ENCODE data around the gene RAPGEF2. TPM values are rescaled to one million over a fixed set of nuclear protein-coding genes. Genes with fewer than 3 reads are reported as not detected.

RAPGEF2 gene, protein sequence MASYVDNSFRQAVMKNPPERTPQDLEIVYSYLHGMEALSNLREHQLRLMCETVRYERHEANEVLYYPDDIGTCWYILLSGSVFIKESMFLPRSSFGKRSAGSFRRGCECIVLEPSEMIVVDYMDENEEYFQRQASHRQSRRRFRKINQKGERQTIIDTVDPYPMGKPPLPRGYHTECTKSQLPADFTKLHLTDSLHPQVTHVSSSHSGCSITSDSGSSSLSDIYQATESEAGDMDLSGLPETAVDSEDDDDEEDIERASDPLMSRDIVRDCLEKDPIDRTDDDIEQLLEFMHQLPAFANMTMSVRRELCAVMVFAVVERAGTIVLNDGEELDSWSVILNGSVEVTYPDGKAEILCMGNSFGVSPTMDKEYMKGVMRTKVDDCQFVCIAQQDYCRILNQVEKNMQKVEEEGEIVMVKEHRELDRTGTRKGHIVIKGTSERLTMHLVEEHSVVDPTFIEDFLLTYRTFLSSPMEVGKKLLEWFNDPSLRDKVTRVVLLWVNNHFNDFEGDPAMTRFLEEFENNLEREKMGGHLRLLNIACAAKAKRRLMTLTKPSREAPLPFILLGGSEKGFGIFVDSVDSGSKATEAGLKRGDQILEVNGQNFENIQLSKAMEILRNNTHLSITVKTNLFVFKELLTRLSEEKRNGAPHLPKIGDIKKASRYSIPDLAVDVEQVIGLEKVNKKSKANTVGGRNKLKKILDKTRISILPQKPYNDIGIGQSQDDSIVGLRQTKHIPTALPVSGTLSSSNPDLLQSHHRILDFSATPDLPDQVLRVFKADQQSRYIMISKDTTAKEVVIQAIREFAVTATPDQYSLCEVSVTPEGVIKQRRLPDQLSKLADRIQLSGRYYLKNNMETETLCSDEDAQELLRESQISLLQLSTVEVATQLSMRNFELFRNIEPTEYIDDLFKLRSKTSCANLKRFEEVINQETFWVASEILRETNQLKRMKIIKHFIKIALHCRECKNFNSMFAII (N-terminal part only)
- polyA plus RNA-seq (18.6 to 23.8 TPM (median 22.8 TPM) in 3 replicates), polyA minus RNA-seq (30.6 to 86.2 TPM (median 46.8 TPM) in 3 replicates)
- 52.7 TPM for polyA plus RNA-seq (2011; ENCODE audit: low read depth)
- polyA plus RNA-seq (2011; cell fraction: cytosol; rRNA removed): 9.4 and 16.3 TPM in 2 replicates
- polyA plus RNA-seq (2011; cell fraction: nucleus; rRNA removed): 36.1 and 47.5 TPM in 2 replicates
- 12.9 and 13.8 TPM in 2 replicates for polyA plus RNA-seq (2012; ENCODE audit: low replicate concordance)
- 19.4 TPM for polyA minus RNA-seq (2011; cell fraction: cytosol; rRNA and poly(A)+ RNA removed)
- 57.0 and 99.4 TPM in 2 replicates for polyA minus RNA-seq (2011; cell fraction: nucleus; rRNA and poly(A)+ RNA removed)

DNA sequence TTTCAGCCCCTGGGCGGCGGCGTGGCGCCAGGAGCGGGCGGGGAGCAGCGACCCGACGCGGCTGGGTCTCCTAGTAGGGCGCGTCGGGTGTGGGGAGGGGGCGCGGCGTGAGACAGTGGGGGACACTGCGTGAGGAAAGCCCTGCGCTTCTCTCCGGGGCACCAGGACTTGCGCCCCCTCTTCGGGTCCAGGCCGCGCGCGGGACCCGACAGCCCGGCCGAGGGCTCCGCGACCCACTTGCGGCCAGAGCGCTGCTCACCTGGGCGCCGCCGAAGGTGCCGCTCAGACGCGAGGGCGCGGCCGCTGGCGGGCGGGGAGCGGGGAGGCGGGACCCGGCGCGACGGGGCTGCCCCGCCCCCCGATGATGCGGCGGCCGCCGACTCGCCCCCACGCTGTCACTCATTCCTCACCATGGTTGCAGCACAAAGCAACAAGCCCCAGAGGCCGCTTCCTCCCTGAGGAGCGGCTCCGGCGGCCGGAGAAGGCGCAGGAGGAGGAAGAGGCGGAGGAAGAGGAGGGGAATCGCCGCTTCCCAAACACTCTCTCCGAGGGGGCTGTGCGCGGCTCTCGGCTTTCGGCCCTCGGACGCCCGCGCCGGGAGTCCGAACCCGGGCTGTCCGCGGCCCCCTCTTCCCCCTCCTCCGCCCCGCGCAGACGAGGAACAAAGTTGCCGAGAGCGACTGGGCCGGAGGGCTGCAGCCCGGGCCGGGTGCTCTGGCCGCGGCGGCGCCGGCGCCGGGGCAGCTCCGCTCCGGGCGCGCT, at the start of gene RAPGEF2:
TSS of gene RAPGEF2 (plus strand) at position 458 of the 762 bp plus-strand sequence. CDS start 1,084 bp downstream, outside the sequence.
- peak within 1 kb of the TSS; percentile 90 to 95 (median 93) for H3K4me3 ChIP-seq (ENCODE audit: control insufficient read depth in 2 of 3, extremely low read depth in 1 of 3, insufficient read depth in 2 of 3, low read depth in 1 of 3, low read length in 3 of 3)
- dilution Hi-C loops (cut with MboI; ENCODE audit: extremely low pct_ligation_motif_present, low sequenced_read_pairs): no loop called here
- no peak for TF ChIP-seq EZH2 (IDR thresholded peaks at IDR 0.05; ENCODE audit: low read length)
- TF ChIP-seq, protein P1, sequence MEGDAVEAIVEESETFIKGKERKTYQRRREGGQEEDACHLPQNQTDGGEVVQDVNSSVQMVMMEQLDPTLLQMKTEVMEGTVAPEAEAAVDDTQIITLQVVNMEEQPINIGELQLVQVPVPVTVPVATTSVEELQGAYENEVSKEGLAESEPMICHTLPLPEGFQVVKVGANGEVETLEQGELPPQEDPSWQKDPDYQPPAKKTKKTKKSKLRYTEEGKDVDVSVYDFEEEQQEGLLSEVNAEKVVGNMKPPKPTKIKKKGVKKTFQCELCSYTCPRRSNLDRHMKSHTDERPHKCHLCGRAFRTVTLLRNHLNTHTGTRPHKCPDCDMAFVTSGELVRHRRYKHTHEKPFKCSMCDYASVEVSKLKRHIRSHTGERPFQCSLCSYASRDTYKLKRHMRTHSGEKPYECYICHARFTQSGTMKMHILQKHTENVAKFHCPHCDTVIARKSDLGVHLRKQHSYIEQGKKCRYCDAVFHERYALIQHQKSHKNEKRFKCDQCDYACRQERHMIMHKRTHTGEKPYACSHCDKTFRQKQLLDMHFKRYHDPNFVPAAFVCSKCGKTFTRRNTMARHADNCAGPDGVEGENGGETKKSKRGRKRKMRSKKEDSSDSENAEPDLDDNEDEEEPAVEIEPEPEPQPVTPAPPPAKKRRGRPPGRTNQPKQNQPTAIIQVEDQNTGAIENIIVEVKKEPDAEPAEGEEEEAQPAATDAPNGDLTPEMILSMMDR (optimal IDR thresholded peaks at IDR 0.05 in 1 of 3, IDR thresholded peaks at IDR 0.05 in 1 of 3, conservative IDR thresholded peaks at IDR 0.05 in 1 of 3; ENCODE audit: extremely low read depth in 1 of 3, insufficient read depth in 2 of 3, low read length in 3 of 3): no peak
- no peaks in the 10 kb centered on the region for H3K9me1 ChIP-seq (ENCODE audit: control insufficient read depth, extremely low read depth, insufficient read depth, low read length)
- peak within 1 kb of the TSS; percentile 90 for H3K9ac ChIP-seq (ENCODE audit: control insufficient read depth, extremely low read depth, insufficient read depth, low read length)
- peak within 1 kb of the TSS; percentile 83 for H3K4me2 ChIP-seq (ENCODE audit: control insufficient read depth, extremely low read depth, insufficient read depth, low read depth, low read length)
- H3K9me3 ChIP-seq (ENCODE audit: control insufficient read depth, low read depth, low read length): no peaks in the 10 kb centered on the region
- H2AFZ ChIP-seq (ENCODE audit: control insufficient read depth, low read length): peak within 1 kb of the TSS; percentile 78
- H3K79me2 ChIP-seq (ENCODE audit: control insufficient read depth, insufficient read depth, low read length): peaks cover 35% of the 10 kb centered on the region
- peaks cover 4% of the 10 kb centered on the region for H4K20me1 ChIP-seq (ENCODE audit: control insufficient read depth, extremely low read depth, insufficient read depth, low read length)
- no peak for FAIRE-seq
- H3K27ac ChIP-seq (ENCODE audit: control insufficient read depth, insufficient read depth, low read length): peak within 1 kb of the TSS; percentile 79
- peak; percentile 40 for DNase-seq (ENCODE audit: low read depth, low spot score)
- no peaks in the 10 kb centered on the region for H3K27me3 ChIP-seq (ENCODE audit: control insufficient read depth, extremely low read depth, insufficient read depth, low read length)
- H3K4me1 ChIP-seq (ENCODE audit: control insufficient read depth, extremely low read depth, insufficient read depth, low read length): peaks cover 11% of the 10 kb centered on the region
- no peaks in the 10 kb centered on the region for H3K36me3 ChIP-seq (ENCODE audit: control insufficient read depth in 2 of 2, extremely low read depth in 1 of 2, insufficient read depth in 2 of 2, low read length in 2 of 2)

GRCh38 chr4:159055833-159056232, 47.0 kb upstream of the RAPGEF2 start:
- FAIRE-seq (no peak), DNase-seq (ENCODE audit: low read depth, low spot score) (no peak)
- Histone ChIP-seq H3K27me3 (ENCODE audit: control insufficient read depth, extremely low read depth, insufficient read depth, low read length) (peaks cover 3% of the 10 kb centered on the region), H4K20me1 (ENCODE audit: control insufficient read depth, extremely low read depth, insufficient read depth, low read length) (no peaks in the 10 kb centered on the region), H3K79me2 (ENCODE audit: control insufficient read depth, insufficient read depth, low read length) (no peaks in the 10 kb centered on the region), H3K4me2 (ENCODE audit: control insufficient read depth, extremely low read depth, insufficient read depth, low read depth, low read length) (no peak overlapping the region), H2AFZ (ENCODE audit: control insufficient read depth, low read length) (no peak overlapping the region), H3K9me3 (ENCODE audit: control insufficient read depth, low read depth, low read length) (no peaks in the 10 kb centered on the region), H3K9me1 (ENCODE audit: control insufficient read depth, extremely low read depth, insufficient read depth, low read length) (no peaks in the 10 kb centered on the region), H3K27ac (ENCODE audit: control insufficient read depth, insufficient read depth, low read length) (no peak overlapping the region), H3K36me3 (ENCODE audit: control insufficient read depth in 2 of 2, extremely low read depth in 1 of 2, insufficient read depth in 2 of 2, low read length in 2 of 2) (no peaks in the 10 kb centered on the region), H3K9ac (ENCODE audit: control insufficient read depth, extremely low read depth, insufficient read depth, low read length) (no peak overlapping the region), H3K4me1 (ENCODE audit: control insufficient read depth, extremely low read depth, insufficient read depth, low read length) (peaks cover 2% of the 10 kb centered on the region), H3K4me3 (ENCODE audit: control insufficient read depth in 2 of 3, extremely low read depth in 1 of 3, insufficient read depth in 2 of 3, low read depth in 1 of 3, low read length in 3 of 3) (no peak overlapping the region)
- TF ChIP-seq, protein P1 (optimal IDR thresholded peaks at IDR 0.05 in 1 of 3, IDR thresholded peaks at IDR 0.05 in 1 of 3, conservative IDR thresholded peaks at IDR 0.05 in 1 of 3; ENCODE audit: extremely low read depth in 1 of 3, insufficient read depth in 2 of 3, low read length in 3 of 3): no peak
- no peak for TF ChIP-seq EZH2 (IDR thresholded peaks at IDR 0.05; ENCODE audit: low read length)
- dilution Hi-C loops (cut with MboI; ENCODE audit: extremely low pct_ligation_motif_present, low sequenced_read_pairs): no loop called here

All from keratinocyte (primary cell).